Activated CD4-positive, alpha-beta T cell treated with anti-CD3 and anti-CD28 coated beads, Interleukin-2, amount 50 U/mL, for 4 hours (primary cell): ENCODE results near the gene HOXA1.
"Not testable (repeated sequence)": the region's sequence is repeated elsewhere in the genome, so short reads cannot be mapped to it uniquely, and the experiment has no call there.

ENCODE experiments used
- DNase-seq, 2 experiments: peaks; one replicate each; pipeline ENCODE4 v3.0.0-alpha.2; 2020

Gene HOXA1

GRCh38 chr7:27091105-27091504 lies 4.7 kb downstream of the HOXA1 start:
- DNase-seq: no peak

- DNase-seq: no peak
These were observed 7.5 kb downstream of the HOXA1 start for GRCh38 chr7:27088002-27088922.

DNA sequence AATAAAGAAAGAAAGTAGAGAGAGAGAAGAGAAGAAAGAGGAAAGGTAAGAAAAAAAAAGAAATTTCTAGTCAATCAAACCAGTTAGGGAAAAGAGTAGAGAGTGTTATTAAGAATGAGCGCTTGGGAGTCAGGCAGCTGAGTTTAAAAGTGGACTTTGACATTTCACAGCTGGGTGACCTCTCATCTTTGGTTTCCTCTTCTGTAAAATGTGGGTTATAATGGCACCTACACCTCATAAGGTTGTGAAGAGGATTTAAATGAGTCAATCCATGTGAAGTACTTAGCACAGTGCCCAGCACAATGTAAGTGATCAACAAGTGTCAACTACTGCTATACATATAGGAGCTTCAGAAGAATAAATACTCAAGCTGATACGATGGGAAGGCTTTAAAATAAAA lies 12.2 kb downstream of the HOXA1 start:
- DNase-seq: no peak

DNA sequence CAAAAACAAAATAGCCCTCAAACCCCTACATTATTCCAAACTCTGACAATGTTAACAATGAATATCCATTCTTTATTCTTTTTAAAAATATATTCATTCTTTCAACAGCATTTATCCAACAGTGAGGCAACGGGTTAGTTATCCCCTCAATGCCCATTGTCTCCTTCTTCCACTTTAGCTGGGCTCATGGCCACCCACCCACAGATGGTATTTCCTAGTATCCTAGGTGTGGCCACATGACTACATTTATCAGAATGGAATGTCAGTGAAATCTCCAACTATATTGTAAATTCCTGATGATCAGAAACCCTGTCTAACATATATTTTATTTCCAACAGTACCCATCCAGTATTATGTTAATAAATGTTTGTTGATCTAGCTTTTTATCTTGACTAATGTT lies 13.6 kb downstream of the HOXA1 start:
- DNase-seq: no peak

GRCh38 chr7:27080844-27081436 lies 14.9 kb downstream of the HOXA1 start:
- no peak for DNase-seq

DNA sequence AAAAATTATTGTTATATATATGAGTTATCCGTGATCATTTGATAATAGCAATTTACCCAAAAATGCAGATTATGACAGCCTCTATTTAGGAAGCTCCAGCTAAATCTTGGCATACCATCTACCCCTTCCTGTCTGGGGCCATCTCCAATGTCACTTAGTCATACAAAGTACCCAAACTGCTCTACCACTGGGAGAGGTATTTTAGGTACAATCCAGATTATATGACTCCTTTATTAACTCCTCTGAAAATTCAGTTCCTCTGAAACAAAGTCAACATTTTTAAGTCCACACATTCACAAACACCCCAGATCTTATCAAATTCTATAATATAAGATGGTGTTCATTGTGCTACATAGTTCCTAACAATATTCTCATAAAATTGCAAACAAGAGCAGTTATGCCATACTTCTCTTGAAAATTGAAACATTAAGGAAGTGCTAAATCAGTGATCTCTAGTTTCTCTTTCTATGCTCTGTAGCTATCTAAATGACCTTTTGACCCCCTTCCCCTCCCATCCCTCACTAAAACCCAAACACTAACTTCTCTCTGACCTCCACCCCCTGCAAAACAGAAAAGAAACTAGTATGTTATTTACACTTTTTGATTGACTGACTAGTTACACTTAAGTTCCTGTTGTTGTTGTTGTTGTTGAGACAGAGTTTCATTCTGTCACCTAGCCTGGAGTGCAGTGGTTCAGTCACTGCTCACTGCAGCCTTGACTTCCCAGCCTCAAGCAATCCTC lies 16.4 kb downstream of the HOXA1 start:
- no peak for DNase-seq

GRCh38 chr7:27078616-27079233 lies 17.1 kb downstream of the HOXA1 start:
- no peak for DNase-seq

- DNase-seq: no peak
These were observed 22.7 kb downstream of the HOXA1 start for GRCh38 chr7:27073076-27073475.

GRCh38 chr7:27071622-27072390 lies 24.0 kb downstream of the HOXA1 start:
- DNase-seq: no peak

GRCh38 chr7:27068259-27068658 lies 27.5 kb downstream of the HOXA1 start:
- no peak for DNase-seq

- DNase-seq: no peak
These were observed 29.7 kb downstream of the HOXA1 start for GRCh38 chr7:27066148-27066547.

DNA sequence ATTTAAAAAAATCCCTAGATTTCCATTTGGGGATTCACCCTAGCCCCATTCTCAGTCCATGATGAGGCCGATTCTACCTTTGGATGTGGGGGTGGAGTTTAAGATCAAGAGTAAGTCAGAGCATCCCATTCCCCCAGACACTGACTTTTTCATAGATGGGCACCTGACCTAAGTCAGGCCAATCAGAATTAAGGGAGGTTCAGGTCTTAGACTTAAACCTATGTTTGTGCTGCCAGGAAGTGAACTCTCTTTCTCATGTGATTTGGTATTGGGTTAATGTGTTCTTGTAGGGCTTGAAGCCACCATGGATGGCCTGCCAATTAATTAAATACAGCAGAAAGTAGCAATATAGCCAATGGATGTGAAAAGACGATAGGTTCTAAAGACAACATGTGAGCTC lies 30.1 kb downstream of the HOXA1 start:
- no peak for DNase-seq

- no peak for DNase-seq
These were observed 31.1 kb downstream of the HOXA1 start for GRCh38 chr7:27064661-27065060.

GRCh38 chr7:27064159-27064558 lies 31.6 kb downstream of the HOXA1 start:
- no peak for DNase-seq

- DNase-seq: no peak
These were observed 32.9 kb downstream of the HOXA1 start for GRCh38 chr7:27062946-27063345.

DNA sequence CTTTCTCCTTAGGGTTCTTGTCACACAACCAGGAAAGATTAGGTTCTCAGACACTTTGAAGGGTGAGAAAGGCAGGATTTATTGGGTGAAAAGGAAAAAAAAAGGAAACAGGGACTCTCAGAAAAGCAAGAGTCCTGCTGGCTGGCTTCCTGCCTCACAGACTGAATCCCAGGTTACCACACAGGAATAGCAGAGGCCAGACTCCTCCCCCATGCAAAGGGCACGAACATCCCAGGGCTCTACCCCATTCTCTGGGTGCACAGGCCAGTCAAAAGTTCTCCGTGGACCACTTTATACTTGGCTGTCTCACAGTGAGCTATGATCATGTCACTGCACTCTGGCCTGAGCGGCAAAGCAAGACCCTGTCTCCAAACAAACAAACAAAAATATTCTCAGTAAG lies 42.6 kb downstream of the HOXA1 start:
- no peak for DNase-seq

DNA sequence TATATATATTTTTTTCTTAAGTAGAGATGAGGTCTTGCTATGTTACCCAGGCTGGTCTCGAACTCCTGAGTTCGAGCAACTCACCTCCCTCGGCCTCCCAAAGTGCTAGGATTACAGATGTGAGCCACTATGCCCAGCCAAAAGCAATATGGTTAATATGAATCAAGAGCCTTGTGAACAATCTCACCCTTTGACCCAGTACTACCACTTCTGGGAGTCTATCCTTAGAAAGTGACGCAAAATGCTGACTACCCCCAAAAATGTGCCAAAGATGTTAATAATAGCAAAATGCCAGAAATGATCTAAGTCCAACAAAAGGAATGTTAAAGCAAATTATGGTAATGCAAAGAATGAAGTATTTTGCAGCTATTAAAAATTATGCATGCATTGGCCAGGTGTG lies 44.3 kb downstream of the HOXA1 start:
- DNase-seq: no peak

DNA sequence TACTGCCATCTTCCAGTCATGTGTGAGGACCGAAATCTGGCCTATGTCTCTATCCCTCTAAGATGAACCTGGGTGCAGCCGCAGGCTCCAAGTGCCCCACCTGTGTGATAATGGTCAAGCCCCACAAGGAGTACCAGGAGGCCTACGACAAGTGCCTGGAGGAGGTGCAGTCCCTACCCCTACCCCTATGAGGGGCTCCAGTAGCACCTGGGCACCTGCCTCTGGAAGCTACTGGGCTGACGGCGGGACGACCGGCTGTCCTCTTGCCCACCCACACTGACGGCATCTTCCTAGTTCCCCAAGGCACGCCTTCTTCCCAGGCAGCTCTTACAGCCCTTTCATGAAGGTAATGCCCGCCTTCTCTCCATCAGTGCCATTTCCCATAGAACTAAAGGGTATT lies 47.4 kb downstream of the HOXA1 start:
- DNase-seq: no peak

GRCh38 chr7:27046854-27047549 lies 48.8 kb downstream of the HOXA1 start:
- no peak for DNase-seq

DNA sequence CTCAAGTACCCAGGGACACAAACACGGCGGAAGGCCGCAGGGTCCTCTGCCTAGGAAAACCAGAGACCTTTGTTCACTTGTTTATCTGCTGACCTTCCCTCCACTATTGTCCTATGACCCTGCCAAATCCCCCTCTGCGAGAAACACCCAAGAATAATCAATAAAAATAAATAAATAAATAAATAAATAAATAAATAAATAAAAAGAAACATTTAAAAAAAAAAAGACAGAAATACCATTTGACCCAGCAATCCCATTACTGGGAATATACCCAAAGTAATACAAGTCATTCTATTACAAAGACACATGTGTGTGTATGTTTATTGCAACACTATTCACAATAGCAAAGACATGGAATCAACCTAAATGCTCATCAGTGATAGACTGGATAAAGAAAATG lies 49.8 kb downstream of the HOXA1 start:
- not testable (repeated sequence) for DNase-seq

DNA sequence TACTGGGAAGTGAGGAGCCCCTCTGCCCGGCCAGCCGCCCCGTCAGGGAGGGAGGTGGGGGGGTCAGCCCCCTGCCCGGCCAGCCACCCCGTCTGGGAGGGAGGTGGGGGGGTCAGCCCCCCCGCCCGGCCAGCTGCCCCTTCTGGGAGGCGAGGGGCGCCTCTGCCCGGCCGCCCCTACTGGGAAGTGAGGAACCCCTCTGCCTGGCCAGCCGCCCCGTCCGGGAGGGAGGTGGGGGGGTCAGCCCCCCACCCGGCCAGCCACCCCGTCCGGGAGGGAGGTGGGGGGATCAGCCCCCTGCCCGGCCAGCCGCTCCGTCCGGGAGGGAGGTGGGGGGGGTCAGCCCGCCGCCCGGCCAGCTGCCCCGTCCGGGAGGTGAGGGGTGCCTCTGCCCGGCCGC lies 50.7 kb downstream of the HOXA1 start:
- not testable (repeated sequence) for DNase-seq
